NCI-H748 (cell line): ENCODE measurements around the gene FAM181B.

ENCODE experiments used
- DNase-seq: peaks from one replicate; lab custom pipeline; 2025; ENCODE audit not compliant: unreplicated experiment; lab: John Stamatoyannopoulos, UW

The FAM181B gene, protein sequence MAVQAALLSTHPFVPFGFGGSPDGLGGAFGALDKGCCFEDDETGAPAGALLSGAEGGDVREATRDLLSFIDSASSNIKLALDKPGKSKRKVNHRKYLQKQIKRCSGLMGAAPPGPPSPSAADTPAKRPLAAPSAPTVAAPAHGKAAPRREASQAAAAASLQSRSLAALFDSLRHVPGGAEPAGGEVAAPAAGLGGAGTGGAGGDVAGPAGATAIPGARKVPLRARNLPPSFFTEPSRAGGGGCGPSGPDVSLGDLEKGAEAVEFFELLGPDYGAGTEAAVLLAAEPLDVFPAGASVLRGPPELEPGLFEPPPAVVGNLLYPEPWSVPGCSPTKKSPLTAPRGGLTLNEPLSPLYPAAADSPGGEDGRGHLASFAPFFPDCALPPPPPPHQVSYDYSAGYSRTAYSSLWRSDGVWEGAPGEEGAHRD

DNA sequence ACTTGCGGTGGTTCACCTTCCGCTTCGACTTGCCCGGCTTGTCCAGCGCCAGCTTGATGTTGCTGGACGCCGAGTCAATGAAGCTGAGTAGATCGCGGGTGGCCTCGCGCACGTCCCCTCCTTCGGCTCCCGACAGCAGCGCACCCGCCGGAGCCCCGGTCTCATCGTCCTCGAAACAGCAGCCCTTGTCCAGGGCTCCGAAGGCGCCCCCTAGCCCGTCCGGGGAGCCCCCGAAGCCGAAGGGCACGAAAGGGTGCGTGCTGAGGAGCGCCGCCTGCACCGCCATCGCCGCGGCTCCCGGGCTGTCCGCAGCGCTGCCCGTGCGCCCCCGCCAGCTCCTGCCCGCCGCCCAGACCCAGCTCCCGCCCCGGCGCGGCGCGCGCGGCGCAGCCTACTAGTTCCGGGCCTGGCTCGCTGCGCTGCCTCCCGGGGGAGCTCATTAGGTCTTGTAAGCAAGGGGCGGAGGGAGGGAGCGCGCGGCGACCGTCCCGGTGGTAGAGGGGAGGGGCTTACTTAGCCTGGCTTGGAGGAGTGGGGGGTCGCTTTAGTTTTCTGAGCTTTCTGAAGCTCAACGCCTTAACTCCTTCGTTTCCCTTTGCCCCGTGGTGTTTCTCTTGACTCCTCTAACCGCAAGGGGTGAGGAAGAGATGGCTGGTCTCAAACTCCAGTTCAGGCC, at the start of gene FAM181B:
FAM181B (minus strand) TSS at position 421 of the 676 bp plus-strand sequence; CDS start at position 286, 135 bp downstream.
- peak; percentile 68 for DNase-seq

DNA sequence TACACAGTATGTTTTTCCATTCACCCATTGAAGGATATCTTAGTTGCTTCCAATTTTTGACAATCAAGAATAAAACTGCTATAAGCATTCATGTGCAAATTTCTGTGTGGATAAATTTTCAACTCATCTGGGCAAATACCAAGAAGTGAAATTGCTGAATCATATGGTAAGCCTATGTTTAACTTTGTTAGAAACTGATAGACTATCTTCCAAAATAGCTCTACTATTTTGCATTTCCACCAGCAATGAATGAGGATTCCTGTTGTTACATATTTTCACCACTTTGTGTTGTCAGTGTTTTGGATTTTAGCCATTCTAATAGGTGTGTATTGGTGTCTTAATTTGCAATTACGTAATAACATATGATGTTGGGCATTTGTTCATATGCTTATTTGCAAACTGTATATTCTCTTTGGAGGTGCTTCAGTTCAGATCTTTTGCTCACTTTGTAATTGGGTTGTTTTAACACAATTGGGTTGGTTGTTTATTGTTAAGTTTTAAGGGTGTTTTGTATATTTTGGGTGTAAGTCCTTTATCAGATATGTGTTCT, 49.2 kb upstream of the FAM181B start:
- DNase-seq, result no peak

DNA sequence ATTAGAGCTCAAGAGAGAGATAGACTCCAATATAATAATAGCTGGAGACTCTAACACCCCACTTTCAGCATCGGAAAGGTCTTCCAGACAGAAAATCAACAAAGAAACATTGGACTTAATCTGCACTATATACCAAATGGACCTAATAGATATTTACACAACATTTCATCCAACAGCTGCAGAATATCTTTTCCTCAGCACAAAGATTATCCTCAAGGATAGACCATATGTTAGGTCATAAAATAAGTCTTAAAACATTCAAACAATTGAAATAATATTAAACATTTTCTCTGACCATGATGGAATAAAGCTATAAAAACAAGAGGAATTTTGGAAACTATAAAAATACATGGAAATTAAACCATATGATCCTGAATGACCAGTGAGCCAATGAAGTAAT, 45.1 kb upstream of the FAM181B start:
- DNase-seq, result no peak

DNA sequence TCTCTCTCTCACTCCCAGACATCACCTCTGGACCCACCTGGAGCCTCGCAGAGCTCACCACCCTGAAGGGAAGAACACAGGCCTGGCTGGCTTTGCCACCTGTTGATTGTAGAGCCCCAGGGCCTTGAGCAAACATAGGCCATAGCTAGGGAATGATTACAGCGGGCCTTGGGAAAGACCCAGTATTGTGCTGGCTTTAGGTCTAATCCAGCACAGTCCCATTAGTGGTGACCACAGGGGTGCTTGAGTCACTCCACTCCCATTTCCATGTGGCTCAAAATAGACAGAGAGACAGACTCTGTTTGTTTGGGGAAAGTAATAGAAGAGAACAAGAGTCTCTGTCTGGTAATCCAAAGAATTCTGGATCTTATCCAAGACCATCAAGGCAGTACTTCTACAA, 42.7 kb upstream of the FAM181B start:
- no peak for DNase-seq

- DNase-seq, result peak; percentile 28
Observed at GRCh38 chr11:82775736-82776346, 42.2 kb upstream of the FAM181B start.

GRCh38 chr11:82775218-82775617, 41.6 kb upstream of the FAM181B start:
- no peak for DNase-seq

DNA sequence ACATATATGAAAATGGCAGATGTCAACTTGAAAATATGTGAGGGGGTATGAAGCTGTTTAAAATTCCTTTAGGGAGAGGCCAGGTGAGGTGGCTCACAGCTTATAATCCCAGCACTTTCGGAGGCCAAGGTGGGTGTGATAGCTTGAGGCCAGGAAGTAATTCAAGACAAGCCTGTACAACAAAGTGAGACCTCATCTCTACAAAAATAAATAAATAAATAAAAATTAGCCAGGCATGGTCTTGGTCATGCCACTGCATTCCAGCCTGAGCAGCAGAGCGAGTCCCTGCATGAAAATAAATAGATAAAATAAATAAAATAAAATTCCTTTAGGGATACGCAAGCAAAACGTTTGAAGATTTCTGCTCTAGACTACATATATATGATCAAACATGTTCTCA, 38.1 kb upstream of the FAM181B start:
- no peak for DNase-seq

DNA sequence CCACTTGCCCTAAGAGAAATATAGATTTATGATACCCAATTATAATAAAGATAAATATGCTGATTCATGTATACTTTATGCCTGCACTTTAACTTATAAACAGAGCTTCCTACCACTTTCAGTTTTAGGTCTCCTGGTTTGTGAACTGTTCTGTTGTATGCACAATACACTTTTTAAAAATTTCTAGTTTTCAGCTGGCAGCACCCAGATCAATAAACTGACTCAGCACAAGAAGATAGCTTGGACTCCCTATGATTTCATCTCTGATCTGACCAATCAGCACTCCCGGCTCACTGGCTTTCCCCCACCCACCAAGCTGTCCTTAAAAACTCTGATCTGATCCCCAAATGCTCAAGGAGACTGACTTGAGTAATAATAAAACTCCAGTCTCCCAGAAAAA, 33.5 kb upstream of the FAM181B start:
- DNase-seq, result no peak

GRCh38 chr11:82765466-82766034, 31.9 kb upstream of the FAM181B start:
- DNase-seq, result peak; percentile 13

DNA sequence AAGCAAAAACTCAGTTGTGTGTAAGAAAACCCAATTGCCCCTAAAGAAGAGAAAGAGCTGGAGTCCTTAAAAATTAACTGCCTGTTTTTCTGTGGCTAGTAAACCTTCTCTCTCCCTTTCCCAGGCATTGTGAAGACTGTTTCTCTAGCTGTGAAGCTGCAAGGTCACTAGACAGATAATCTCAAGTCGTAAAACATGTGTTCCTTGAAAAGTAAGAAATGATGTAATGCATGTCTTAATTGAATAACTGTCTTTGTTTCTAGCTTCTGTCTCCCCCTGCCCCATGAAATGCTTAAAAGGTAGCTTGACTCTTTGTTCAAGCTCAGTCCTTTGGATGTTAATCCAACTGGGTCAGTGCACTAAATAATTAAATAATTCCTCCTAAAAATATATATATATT, 29.5 kb upstream of the FAM181B start:
- no peak for DNase-seq

GRCh38 chr11:82759649-82760048, 26.0 kb upstream of the FAM181B start:
- DNase-seq, result no peak

- no peak for DNase-seq
Observed at GRCh38 chr11:82757660-82758357, 24.1 kb upstream of the FAM181B start.

- no peak for DNase-seq
Observed at GRCh38 chr11:82756765-82757639, 23.3 kb upstream of the FAM181B start.

- no peak for DNase-seq
Observed at GRCh38 chr11:82754410-82754809, 20.7 kb upstream of the FAM181B start.

DNA sequence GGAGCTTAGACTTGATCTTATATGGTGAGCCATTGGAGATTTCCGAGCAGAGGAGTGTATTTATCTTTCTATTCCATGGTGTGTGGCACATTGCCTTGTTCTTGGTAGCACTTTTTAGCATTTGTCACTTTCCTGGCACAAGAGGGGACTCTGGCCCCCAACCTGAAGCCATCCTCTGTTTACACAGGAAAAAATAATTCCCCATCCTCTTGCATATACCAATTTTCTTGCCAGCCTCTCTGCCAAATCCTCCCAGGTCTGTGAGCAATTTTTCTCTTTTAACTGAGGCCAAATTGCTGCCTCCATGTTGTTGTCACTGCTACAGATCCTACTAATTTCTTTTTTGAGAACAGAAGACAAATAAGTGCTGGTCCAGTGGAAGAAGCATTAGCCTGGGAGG, 20.3 kb upstream of the FAM181B start:
- DNase-seq, result no peak

DNA sequence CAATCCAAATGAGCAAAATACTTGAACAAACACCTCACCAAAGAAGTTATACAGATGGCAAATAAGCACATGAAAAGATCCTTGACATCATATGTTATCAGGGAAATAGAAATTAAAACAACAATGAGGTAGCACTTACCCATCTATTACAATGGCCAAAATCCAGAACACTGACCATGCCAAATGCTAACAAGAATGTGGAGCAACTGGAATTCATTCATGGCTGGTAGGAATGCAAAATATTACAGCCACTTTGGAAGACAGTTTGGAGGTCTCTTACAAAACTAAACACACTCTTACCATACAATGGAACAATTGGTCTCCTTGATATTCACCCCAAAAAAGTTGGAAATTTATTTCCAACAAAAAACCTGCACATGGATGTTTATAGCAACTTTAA, 19.1 kb upstream of the FAM181B start:
- DNase-seq, result no peak

- DNase-seq, result peak; percentile 19
Observed at GRCh38 chr11:82750643-82751139, 17.0 kb upstream of the FAM181B start.

DNA sequence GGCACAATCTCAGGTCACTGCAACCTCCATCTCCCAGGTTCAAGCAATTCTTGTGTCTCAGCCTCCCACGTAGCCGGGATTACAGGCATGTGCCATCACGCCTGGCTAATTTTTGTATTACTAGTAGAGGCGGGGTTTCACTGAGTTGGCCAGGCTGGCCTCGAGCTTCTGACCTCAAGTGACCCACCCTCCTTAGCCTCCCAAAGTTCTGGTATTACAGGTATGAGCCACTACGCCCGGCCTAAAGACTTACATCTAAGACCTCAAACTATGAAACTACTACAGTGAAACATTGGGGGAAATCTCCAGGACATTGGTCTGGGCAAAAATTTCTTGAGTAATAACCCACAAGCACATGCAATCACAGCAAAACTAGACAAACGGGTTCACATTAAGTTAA, 13.8 kb upstream of the FAM181B start:
- DNase-seq, result no peak

- no peak for DNase-seq
Observed at GRCh38 chr11:82738091-82738490, 4.4 kb upstream of the FAM181B start.

- DNase-seq, result no peak
Observed at GRCh38 chr11:82734120-82734479, 436 bp upstream of the FAM181B start.
